Esophagus squamous epithelium (tissue), 4 donors: ENCODE measurements around the gene PRRT2.

Experiments used
- POLR2A ChIP-seq, 4 donors: fragments of 450-650 bp; IDR thresholded peaks; one replicate each; pipeline ENCODE4 v1.6.1; 2017; ENCODE audit warnings: antibody characterized with exemption in 4 of 4, mild to moderate bottlenecking in 4 of 4, moderate library complexity in 3 of 4
- TF ChIP-seq, protein P1 (sequence below), 6 experiments: fragments of 450-650 bp in 4 of 6; fragments of 200-600 bp in 2 of 6; sonication (generic) in 2 of 6; IDR thresholded peaks; one replicate each; pipeline ENCODE4 v1.5.1; 2016 to 2019; ENCODE audit warnings: antibody characterized with exemption in 6 of 6, mild to moderate bottlenecking in 4 of 6, moderate library complexity in 4 of 6

DNA sequence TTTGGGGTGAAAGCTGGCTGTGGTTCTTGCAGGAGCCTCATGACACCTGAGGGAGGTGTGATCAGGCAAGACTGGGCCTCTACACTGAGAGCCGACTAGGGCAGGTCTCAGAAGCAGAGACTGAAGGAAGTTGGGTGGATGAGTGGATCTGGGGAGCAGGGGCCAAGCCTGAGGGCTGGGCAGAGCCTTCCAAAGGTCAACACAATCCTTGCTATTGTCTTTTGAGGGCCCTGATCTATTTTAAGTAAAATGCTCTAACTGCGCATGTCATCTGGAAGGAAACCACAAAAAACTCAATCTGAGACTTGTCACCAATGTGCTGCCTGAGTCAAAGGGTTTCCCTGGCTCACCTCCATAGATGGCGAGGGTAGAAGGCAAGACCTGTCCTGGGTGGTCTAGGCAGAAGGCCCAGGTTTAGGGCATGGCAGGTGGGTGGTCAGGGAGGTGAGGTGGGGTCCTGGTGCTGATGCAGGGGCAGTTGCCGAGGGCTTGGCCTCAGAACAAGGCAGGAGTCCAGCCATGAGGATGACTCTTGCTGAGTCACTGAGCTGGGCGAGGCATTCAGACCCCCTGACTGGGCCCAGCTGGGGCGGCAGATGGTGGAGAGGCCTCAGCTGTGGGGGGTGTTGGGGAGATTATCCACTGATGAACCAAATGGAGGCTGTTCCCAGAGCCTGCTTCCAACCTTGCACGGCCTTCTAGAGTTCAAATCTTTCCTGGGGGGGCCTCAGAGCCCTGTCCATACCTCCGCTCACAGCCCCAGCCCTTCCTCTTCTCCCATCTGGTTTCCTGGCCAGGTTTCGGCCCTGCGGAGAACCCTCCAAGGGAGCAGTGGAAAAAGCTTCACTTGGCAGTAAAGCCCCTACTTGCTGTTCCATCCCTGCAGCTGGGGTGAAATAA lies 13.4 kb downstream of the PRRT2 start:
- TF ChIP-seq, protein P1, sequence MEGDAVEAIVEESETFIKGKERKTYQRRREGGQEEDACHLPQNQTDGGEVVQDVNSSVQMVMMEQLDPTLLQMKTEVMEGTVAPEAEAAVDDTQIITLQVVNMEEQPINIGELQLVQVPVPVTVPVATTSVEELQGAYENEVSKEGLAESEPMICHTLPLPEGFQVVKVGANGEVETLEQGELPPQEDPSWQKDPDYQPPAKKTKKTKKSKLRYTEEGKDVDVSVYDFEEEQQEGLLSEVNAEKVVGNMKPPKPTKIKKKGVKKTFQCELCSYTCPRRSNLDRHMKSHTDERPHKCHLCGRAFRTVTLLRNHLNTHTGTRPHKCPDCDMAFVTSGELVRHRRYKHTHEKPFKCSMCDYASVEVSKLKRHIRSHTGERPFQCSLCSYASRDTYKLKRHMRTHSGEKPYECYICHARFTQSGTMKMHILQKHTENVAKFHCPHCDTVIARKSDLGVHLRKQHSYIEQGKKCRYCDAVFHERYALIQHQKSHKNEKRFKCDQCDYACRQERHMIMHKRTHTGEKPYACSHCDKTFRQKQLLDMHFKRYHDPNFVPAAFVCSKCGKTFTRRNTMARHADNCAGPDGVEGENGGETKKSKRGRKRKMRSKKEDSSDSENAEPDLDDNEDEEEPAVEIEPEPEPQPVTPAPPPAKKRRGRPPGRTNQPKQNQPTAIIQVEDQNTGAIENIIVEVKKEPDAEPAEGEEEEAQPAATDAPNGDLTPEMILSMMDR (IDR thresholded peaks at IDR 0.05) = no peak
- no peak for TF ChIP-seq POLR2A (IDR thresholded peaks at IDR 0.05)
